GM04504 (cell line): ENCODE measurements around the gene IGFL2.
"Not testable (repeated sequence)": the region's sequence is repeated elsewhere in the genome, so short reads cannot be mapped to it uniquely, and the experiment has no call there.

Source experiments
- DNase-seq: peaks from one replicate; pipeline ENCODE4 v3.0.0-alpha.2; 2012; ENCODE audit warnings: low read depth

The IGFL2 gene

GRCh38 chr19:46147791-46148288 is at the start of gene IGFL2:
Gene IGFL2, plus strand, starts transcription at chr19:46148238. Its CDS starts 41 bp downstream, at chr19:46148279.
- no peak for DNase-seq

GRCh38 chr19:46100344-46100743 is 47.7 kb upstream of the IGFL2 start:
- no peak for DNase-seq

GRCh38 chr19:46101293-46101692 is 46.7 kb upstream of the IGFL2 start:
- DNase-seq: no peak

GRCh38 chr19:46102333-46102732 is 45.7 kb upstream of the IGFL2 start:
- not testable (repeated sequence) for DNase-seq

- DNase-seq: peak; percentile 8
These were observed 40.7 kb upstream of the IGFL2 start for GRCh38 chr19:46107371-46107770.

- no peak for DNase-seq
These were observed 38.2 kb upstream of the IGFL2 start for GRCh38 chr19:46109876-46110275.

GRCh38 chr19:46111376-46111775 is 36.7 kb upstream of the IGFL2 start:
- DNase-seq: no peak

- DNase-seq: no peak
These were observed 35.5 kb upstream of the IGFL2 start for GRCh38 chr19:46112527-46112926.

GRCh38 chr19:46113726-46114125 is 34.3 kb upstream of the IGFL2 start:
- DNase-seq: no peak

- peak; percentile 30 for DNase-seq
These were observed 32.5 kb upstream of the IGFL2 start for GRCh38 chr19:46115396-46116106.

GRCh38 chr19:46116121-46116520 is 31.9 kb upstream of the IGFL2 start:
- no peak for DNase-seq

GRCh38 chr19:46118136-46118535 is 29.9 kb upstream of the IGFL2 start:
- DNase-seq: no peak

GRCh38 chr19:46124638-46125115 is 23.4 kb upstream of the IGFL2 start, which contains the start of gene IGFL3:
Gene IGFL3, minus strand, starts transcription at chr19:46124688. Its CDS starts 39 bp downstream, at chr19:46124649.
- DNase-seq: no peak

- no peak for DNase-seq
These were observed 22.6 kb upstream of the IGFL2 start for GRCh38 chr19:46125447-46125846.

GRCh38 chr19:46126086-46126580 is 21.9 kb upstream of the IGFL2 start:
- no peak for DNase-seq

- DNase-seq: no peak
These were observed 16.4 kb upstream of the IGFL2 start for GRCh38 chr19:46131485-46132143.

- DNase-seq: no peak
These were observed 15.4 kb upstream of the IGFL2 start for GRCh38 chr19:46132508-46133100.

GRCh38 chr19:46133101-46133627 is 14.9 kb upstream of the IGFL2 start:
- peak; percentile 58 for DNase-seq

GRCh38 chr19:46133777-46134241 is 14.2 kb upstream of the IGFL2 start:
- DNase-seq: no peak

- no peak for DNase-seq
These were observed 13.5 kb upstream of the IGFL2 start for GRCh38 chr19:46134527-46134926.

- DNase-seq: no peak
These were observed 10.0 kb upstream of the IGFL2 start for GRCh38 chr19:46137915-46138473.

GRCh38 chr19:46141421-46141820 is 6.6 kb upstream of the IGFL2 start:
- DNase-seq: no peak
